Body of pancreas (tissue), 4 donors: Measurements from ENCODE around the gene BANP. TPM values are rescaled to one million over a fixed set of nuclear protein-coding genes. Genes with fewer than 3 reads are reported as not detected.

ENCODE experiments used
- ATAC-seq: fragments of 150-250 bp; one replicate; pipeline ENCODE4 v1.9.1; 2016
- DNase-seq, 4 donors: peaks; one replicate each; pipeline ENCODE4 v3.0.0-alpha.2; 2019
- H3K27ac ChIP-seq, 4 donors: fragments of 200-600 bp; sonication (generic); 1 replicate in 3 of 4; 2 replicates in 1 of 4; pipeline versions ENCODE4 v1.5.1 to v1.6.1; 2016 to 2019; ENCODE audit warnings: mild to moderate bottlenecking in 1 of 4, mixed read lengths in 1 of 4, moderate library complexity in 1 of 4
- H3K27me3 ChIP-seq, 2 donors: fragments of 200-600 bp; sonication (generic); one replicate each; pipeline ENCODE4 v1.6.0; 2016; ENCODE audit warnings: mild to moderate bottlenecking in 1 of 2
- H3K36me3 ChIP-seq, 2 donors: fragments of 200-600 bp; sonication (generic); replicated peaks in 1 of 2; 2 replicates each; pipeline ENCODE4 v1.5.1; 2016; ENCODE audit warnings: low read depth in 2 of 2; ENCODE audit not compliant: insufficient read depth in 1 of 2
- H3K4me1 ChIP-seq: fragments of 200-600 bp; sonication (generic); one replicate; pipeline ENCODE4 v1.6.0; 2016
- H3K4me3 ChIP-seq, 2 donors: fragments of 200-600 bp; sonication (generic); 1 replicate in 1 of 2; 2 replicates in 1 of 2; pipeline ENCODE4 v1.5.1; 2016 to 2019
- H3K9me3 ChIP-seq, 3 donors: fragments of 200-600 bp; sonication (generic); 1 replicate in 2 of 3; 2 replicates in 1 of 3; pipeline ENCODE4 v1.5.1; 2016
- CTCF ChIP-seq, 7 experiments: fragments of 450-650 bp in 4 of 7; fragments of 200-600 bp in 3 of 7; sonication (generic) in 3 of 7; IDR thresholded peaks; one replicate each; pipeline ENCODE4 v1.5.1; 2016 to 2019; ENCODE audit warnings: antibody characterized with exemption in 7 of 7
- POLR2A ChIP-seq, 3 donors: fragments of 450-650 bp; IDR thresholded peaks; one replicate each; pipeline ENCODE4 v1.6.1; 2016; ENCODE audit warnings: antibody characterized with exemption in 3 of 3, mild to moderate bottlenecking in 2 of 3
- WGBS, 2 donors: methylation state at CpG; one replicate each; pipeline ENCODE4 v1.1.5; 2017; 5-methylcytosine and 5-hydroxymethylcytosine counted together
- intact Hi-C: fragments of 100-400 bp; cut with DNase I; formaldehyde crosslinking; loops from one replicate; pipeline ENCODE4 v1.15.1; 2023
- total RNA-seq, 2 donors: library from RNA; depleted of rRNA; stranded (reverse); fragments of >200 nt; gene quantifications; one replicate each; pipeline ENCODE4 v1.1.0, GENCODE V29; 2016

Gene BANP
- total RNA-seq, 2 donors from 2014 or later = 19.1 to 20.2 TPM

GRCh38 chr16:88057656-88058055 is 106.4 kb downstream of the BANP start:
- no peak overlapping the region for H3K27ac ChIP-seq
- ATAC-seq (no peak), DNase-seq (no peak)
- no peaks in the 10 kb centered on the region for H3K9me3 ChIP-seq
- no peaks in the 10 kb centered on the region for H3K27me3 ChIP-seq
- H3K4me3 ChIP-seq = no peak overlapping the region
- TF ChIP-seq CTCF (IDR thresholded peaks at IDR 0.05) (no peak), POLR2A (IDR thresholded peaks at IDR 0.05) (no peak)
- 93 to 94% methylated on average over 25 to 26 of the region's 26 CpGs for WGBS, 2 donors
- H3K36me3 ChIP-seq = no peaks in the 10 kb centered on the region
- H3K4me1 ChIP-seq = peaks cover 6% of the 10 kb centered on the region
- intact Hi-C loops = no loop called here

- Histone ChIP-seq H3K27me3 (no peaks in the 10 kb centered on the region), H3K9me3 (no peaks in the 10 kb centered on the region), H3K4me1 (peaks cover 6% of the 10 kb centered on the region), H3K27ac (no peak overlapping the region), H3K4me3 (no peak overlapping the region), H3K36me3 (no peaks in the 10 kb centered on the region)
- intact Hi-C loops = no loop called here
- ATAC-seq = no peak
- DNase-seq = no peak
- 77 to 92% methylated on average over 9 to 14 of the region's 14 CpGs for WGBS, 2 donors
- TF ChIP-seq POLR2A (IDR thresholded peaks at IDR 0.05) = no peak
- TF ChIP-seq CTCF (IDR thresholded peaks at IDR 0.05) = no peak
These were observed 106.9 kb downstream of the BANP start for GRCh38 chr16:88058136-88058535.

- intact Hi-C loops = no loop called here
- Histone ChIP-seq H3K27me3 (no peaks in the 10 kb centered on the region), H3K4me3 (no peak overlapping the region), H3K9me3 (no peaks in the 10 kb centered on the region), H3K4me1 (peaks cover 6% of the 10 kb centered on the region), H3K36me3 (no peaks in the 10 kb centered on the region), H3K27ac (no peak overlapping the region)
- WGBS, 2 donors = 94 to 96% methylated on average over 8 to 9 of the region's 12 CpGs
- DNase-seq = no peak
- ATAC-seq = no peak
- TF ChIP-seq CTCF (IDR thresholded peaks at IDR 0.05) (no peak), POLR2A (IDR thresholded peaks at IDR 0.05) (no peak)
These were observed 107.6 kb downstream of the BANP start for GRCh38 chr16:88058817-88059216.

- DNase-seq = no peak
- H3K4me3 ChIP-seq = no peak overlapping the region
These were observed 108.6 kb downstream of the BANP start for GRCh38 chr16:88059701-88060386.

More at GRCh38 chr16:88059701-88060386, 108.6 kb downstream of the BANP start:
- WGBS, 2 donors = 94 to 95% methylated on average over 14 to 25 of the region's 27 CpGs
- no peak overlapping the region for H3K27ac ChIP-seq
- TF ChIP-seq POLR2A (IDR thresholded peaks at IDR 0.05) (no peak), CTCF (IDR thresholded peaks at IDR 0.05) (no peak)
- ATAC-seq = no peak
- no peaks in the 10 kb centered on the region for H3K36me3 ChIP-seq
- no peaks in the 10 kb centered on the region for H3K9me3 ChIP-seq
- H3K4me1 ChIP-seq = peaks cover 6% of the 10 kb centered on the region
- intact Hi-C loops = no loop called here
- H3K27me3 ChIP-seq = no peaks in the 10 kb centered on the region
